Measurements from ENCODE around the gene SLC44A1.

The SLC44A1 gene

GRCh38 chr9:105318729-105319191 lies 74.3 kb downstream of the SLC44A1 start:
- no peak for DNase-seq (ENCODE audit: low read depth in 1 of 2, low spot score in 1 of 2)
- peak; percentile 29; the same call in 1 of the 2 replicates for TF ChIP-seq SPI1 (IDR thresholded peaks at IDR 0.05; ENCODE audit: borderline replicate concordance, low read depth)
- TF ChIP-seq POLR2AphosphoS5 (IDR thresholded peaks at IDR 0.05; ENCODE audit: low read depth) = no peak
- Histone ChIP-seq H3K27me3 (ENCODE audit: insufficient read depth, poor library complexity, severe bottlenecking) (no peaks in the 10 kb centered on the region), H3K27ac (replicated peaks) (no peak overlapping the region), H3K4me3 (replicated peaks; ENCODE audit: insufficient read depth, low read length) (no peak overlapping the region)

DNA sequence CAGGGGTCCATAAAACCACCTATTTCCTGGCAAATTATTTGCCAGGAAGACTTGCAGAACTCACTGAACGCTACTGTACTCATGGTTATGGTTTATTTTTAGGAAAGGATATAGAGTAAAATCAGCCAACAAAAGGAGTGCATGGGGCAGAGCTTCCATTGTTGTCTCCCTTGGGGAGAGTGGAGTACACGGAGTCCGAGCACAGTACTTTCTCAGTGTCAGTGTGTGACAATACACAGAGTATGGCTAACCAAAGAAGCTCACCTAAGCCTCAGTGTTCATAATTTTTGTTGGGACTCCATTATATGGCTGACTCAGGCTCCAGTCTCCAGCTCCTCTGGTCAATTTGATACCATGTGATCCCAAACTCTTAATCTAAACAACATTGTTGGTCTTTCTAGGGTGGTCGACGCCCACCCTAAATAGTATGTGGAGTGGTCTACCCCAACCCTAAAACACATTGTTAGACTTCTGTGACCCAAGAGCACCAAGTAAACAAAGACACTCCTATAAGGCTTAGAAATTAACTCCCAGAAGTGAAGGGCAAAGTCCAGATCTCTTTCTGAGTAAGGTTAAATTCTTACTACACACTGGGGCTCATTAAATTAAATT lies 74.9 kb downstream of the SLC44A1 start:
- no peaks in the 10 kb centered on the region for H3K27me3 ChIP-seq (ENCODE audit: insufficient read depth, poor library complexity, severe bottlenecking)
- DNase-seq (ENCODE audit: low read depth in 1 of 2, low spot score in 1 of 2) = no peak
- H3K4me3 ChIP-seq (replicated peaks; ENCODE audit: insufficient read depth, low read length) = no peak overlapping the region
- no peak overlapping the region for H3K27ac ChIP-seq (replicated peaks)
- TF ChIP-seq POLR2AphosphoS5 (IDR thresholded peaks at IDR 0.05; ENCODE audit: low read depth) (no peak), REST (IDR thresholded peaks at IDR 0.05; ENCODE audit: insufficient replicate concordance, low read depth) (no peak), SPI1 (IDR thresholded peaks at IDR 0.05; ENCODE audit: borderline replicate concordance, low read depth) (no peak), GABPA (IDR thresholded peaks at IDR 0.05; ENCODE audit: low read depth) (no peak)
- TF ChIP-seq, protein P1, sequence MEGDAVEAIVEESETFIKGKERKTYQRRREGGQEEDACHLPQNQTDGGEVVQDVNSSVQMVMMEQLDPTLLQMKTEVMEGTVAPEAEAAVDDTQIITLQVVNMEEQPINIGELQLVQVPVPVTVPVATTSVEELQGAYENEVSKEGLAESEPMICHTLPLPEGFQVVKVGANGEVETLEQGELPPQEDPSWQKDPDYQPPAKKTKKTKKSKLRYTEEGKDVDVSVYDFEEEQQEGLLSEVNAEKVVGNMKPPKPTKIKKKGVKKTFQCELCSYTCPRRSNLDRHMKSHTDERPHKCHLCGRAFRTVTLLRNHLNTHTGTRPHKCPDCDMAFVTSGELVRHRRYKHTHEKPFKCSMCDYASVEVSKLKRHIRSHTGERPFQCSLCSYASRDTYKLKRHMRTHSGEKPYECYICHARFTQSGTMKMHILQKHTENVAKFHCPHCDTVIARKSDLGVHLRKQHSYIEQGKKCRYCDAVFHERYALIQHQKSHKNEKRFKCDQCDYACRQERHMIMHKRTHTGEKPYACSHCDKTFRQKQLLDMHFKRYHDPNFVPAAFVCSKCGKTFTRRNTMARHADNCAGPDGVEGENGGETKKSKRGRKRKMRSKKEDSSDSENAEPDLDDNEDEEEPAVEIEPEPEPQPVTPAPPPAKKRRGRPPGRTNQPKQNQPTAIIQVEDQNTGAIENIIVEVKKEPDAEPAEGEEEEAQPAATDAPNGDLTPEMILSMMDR (IDR thresholded peaks at IDR 0.05; ENCODE audit: insufficient read depth, low read length) = no peak

GRCh38 chr9:105320568-105320967 lies 76.1 kb downstream of the SLC44A1 start:
- Histone ChIP-seq H3K27me3 (ENCODE audit: insufficient read depth, poor library complexity, severe bottlenecking) (no peaks in the 10 kb centered on the region), H3K4me3 (replicated peaks; ENCODE audit: insufficient read depth, low read length) (no peak overlapping the region), H3K27ac (replicated peaks) (no peak overlapping the region)
- DNase-seq (ENCODE audit: low read depth in 1 of 2, low spot score in 1 of 2) = no peak
- TF ChIP-seq, protein P1 (IDR thresholded peaks at IDR 0.05; ENCODE audit: insufficient read depth, low read length) = no peak
- no peak for TF ChIP-seq SPI1 (IDR thresholded peaks at IDR 0.05; ENCODE audit: borderline replicate concordance, low read depth)
- no peak for TF ChIP-seq REST (IDR thresholded peaks at IDR 0.05; ENCODE audit: insufficient replicate concordance, low read depth)
- TF ChIP-seq POLR2AphosphoS5 (IDR thresholded peaks at IDR 0.05; ENCODE audit: low read depth) = no peak
- no peak for TF ChIP-seq GABPA (IDR thresholded peaks at IDR 0.05; ENCODE audit: low read depth)

DNA sequence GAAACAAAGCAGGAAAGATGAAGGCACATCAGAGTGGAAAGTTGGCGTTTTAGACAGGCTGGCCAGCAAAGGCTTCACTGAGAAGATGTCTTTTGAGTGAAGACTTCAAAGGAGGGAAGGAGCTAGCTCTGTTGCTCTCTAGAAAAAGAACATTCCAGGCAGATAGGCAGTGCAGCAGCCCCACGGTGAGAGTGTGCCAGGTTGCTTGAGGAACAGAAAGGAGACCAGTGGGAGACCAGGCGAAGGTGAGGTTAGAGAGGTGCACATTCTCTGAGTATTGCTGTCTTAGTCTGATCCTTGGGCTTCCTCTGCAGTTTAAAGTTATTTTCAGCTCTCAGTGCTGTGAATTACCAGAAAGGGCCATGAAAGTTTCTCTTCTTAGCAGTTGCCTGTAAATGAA lies 83.8 kb downstream of the SLC44A1 start:
- H3K4me3 ChIP-seq (replicated peaks; ENCODE audit: insufficient read depth, low read length) = no peak overlapping the region
- H3K27ac ChIP-seq (replicated peaks) = no peak overlapping the region
- H3K27me3 ChIP-seq (ENCODE audit: insufficient read depth, poor library complexity, severe bottlenecking) = no peaks in the 10 kb centered on the region
- TF ChIP-seq, protein P1 (IDR thresholded peaks at IDR 0.05; ENCODE audit: insufficient read depth, low read length) = no peak
- no peak for TF ChIP-seq SPI1 (IDR thresholded peaks at IDR 0.05; ENCODE audit: borderline replicate concordance, low read depth)
- TF ChIP-seq POLR2AphosphoS5 (IDR thresholded peaks at IDR 0.05; ENCODE audit: low read depth) = no peak
- TF ChIP-seq GABPA (IDR thresholded peaks at IDR 0.05; ENCODE audit: low read depth) = no peak
- no peak for TF ChIP-seq REST (IDR thresholded peaks at IDR 0.05; ENCODE audit: insufficient replicate concordance, low read depth)
- no peak for DNase-seq (ENCODE audit: low read depth in 1 of 2, low spot score in 1 of 2)
